Stimulated activated CD4-positive, alpha-beta T cell treated with anti-CD3 and anti-CD28 coated beads, Interleukin-4, amount 100 ng/mL, for 1 hour (primary cell): ENCODE measurements around the gene PCDHB12.
"Not testable (repeated sequence)": the region's sequence is repeated elsewhere in the genome, so short reads cannot be mapped to it uniquely, and the experiment has no call there.

Experiments
- DNase-seq: peaks from one replicate; pipeline ENCODE4 v3.0.0-alpha.2; 2020

PCDHB12 gene

GRCh38 chr5:141208478-141208877 lies at the start of gene PCDHB12:
PCDHB12 (plus strand) TSS chr5:141208719; CDS start chr5:141208908, 189 bp downstream.
- DNase-seq: no peak

GRCh38 chr5:141172381-141173204 lies 35.9 kb upstream of the PCDHB12 start, which contains the start of gene PCDHB7:
PCDHB7 (plus strand) TSS chr5:141172644; CDS start chr5:141172836, 192 bp downstream.
- peak; percentile 14 for DNase-seq

DNA sequence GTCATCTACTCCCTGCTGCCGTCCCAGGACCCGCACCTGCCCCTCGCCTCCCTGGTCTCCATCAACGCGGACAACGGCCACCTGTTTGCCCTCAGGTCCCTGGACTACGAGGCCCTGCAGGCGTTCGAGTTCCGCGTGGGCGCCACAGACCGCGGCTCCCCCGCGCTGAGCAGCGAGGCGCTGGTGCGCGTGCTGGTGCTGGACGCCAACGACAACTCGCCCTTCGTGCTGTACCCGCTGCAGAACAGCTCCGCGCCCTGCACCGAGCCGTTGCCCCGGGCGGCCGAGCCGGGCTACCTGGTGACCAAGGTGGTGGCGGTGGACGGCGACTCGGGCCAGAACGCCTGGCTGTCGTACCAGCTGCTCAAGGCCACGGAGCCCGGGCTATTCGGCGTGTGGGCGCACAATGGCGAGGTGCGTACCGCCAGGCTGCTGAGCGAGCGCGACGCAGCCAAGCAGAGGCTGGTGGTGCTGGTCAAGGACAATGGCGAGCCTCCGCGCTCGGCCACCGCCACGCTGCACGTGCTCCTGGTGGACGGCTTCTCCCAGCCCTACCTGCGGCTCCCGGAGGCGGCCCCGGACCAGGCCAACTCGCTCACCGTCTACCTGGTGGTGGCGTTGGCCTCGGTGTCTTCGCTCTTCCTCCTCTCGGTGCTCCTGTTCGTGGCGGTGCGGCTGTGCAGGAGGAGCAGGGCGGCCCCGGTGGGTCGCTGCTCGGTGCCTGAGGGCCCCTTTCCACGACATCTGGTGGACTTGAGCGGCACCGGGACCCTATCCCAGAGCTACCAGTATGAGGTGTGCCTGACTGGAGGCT lies 34.0 kb upstream of the PCDHB12 start:
- not testable (repeated sequence) for DNase-seq

GRCh38 chr5:141175933-141176332 lies 32.6 kb upstream of the PCDHB12 start:
- no peak for DNase-seq

- not testable (repeated sequence) for DNase-seq
Measured at GRCh38 chr5:141177577-141178191, 30.8 kb upstream of the PCDHB12 start, which contains the start of gene PCDHB8. PCDHB8 (plus strand) TSS chr5:141177790; CDS start chr5:141178035, 245 bp downstream.

- not testable (repeated sequence) for DNase-seq
Measured at GRCh38 chr5:141179371-141179770, 29.1 kb upstream of the PCDHB12 start.

DNA sequence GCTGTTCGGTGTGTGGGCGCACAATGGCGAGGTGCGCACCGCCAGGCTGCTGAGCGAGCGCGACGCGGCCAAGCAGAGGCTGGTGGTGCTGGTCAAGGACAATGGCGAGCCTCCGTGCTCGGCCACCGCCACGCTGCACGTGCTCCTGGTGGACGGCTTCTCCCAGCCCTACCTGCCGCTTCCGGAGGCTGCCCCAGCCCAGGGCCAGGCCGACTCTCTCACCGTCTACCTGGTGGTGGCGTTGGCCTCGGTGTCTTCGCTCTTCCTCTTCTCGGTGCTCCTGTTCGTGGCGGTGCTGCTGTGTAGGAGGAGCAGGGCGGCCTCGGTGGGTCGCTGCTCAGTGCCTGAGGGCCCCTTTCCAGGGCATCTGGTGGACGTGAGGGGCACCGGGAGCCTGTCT lies 28.6 kb upstream of the PCDHB12 start:
- DNase-seq: not testable (repeated sequence)

DNA sequence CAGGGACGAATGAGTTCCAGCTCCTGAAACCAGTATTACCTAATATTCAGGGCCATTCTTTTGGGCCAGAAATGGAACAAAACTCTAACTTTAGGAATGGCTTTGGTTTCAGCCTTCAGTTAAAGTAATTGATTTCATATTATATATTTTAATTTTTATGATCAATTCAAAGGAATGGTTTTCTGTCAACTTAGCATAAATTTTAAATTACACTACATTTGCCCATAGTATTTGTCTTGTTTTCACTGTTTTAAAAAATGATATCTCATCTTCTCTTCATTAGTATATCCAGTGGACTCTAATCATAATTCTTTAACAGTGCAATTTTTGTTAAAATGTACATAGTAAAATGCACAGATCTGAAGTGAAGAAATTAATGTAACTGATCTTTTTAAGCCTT lies 28.2 kb upstream of the PCDHB12 start:
- no peak for DNase-seq

DNA sequence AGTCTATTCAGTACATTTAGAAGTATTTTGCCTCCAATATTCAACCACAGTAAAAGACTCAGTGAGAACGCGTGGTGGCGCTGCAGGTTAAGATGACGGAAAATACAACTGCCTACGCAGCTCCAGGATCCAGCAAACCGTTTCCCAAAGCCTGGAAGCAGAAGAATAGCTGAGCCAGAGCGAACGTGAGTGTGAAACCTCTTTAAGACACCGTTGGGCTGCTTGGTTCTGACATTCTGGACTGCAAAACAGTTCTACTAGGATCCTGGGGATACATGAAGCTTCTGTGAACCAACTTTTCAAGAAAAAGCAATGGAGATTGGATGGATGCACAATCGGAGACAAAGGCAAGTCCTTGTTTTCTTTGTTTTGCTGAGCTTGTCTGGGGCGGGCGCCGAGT lies 26.3 kb upstream of the PCDHB12 start, which contains the start of gene PCDHB16:
PCDHB16 (plus strand) TSS at position 140 of the 400 bp plus-strand sequence; CDS start at position 313, 173 bp downstream.
- no peak for DNase-seq

- DNase-seq: not testable (repeated sequence)
Measured at GRCh38 chr5:141184117-141184855, 24.2 kb upstream of the PCDHB12 start.

- peak; percentile 26 for DNase-seq
Measured at GRCh38 chr5:141186897-141187512, 21.5 kb upstream of the PCDHB12 start, which contains the start of gene PCDHB9. PCDHB9 (plus strand) TSS chr5:141187161; CDS start chr5:141187319, 158 bp downstream.

- not testable (repeated sequence) for DNase-seq
Measured at GRCh38 chr5:141188682-141189081, 19.8 kb upstream of the PCDHB12 start.

DNA sequence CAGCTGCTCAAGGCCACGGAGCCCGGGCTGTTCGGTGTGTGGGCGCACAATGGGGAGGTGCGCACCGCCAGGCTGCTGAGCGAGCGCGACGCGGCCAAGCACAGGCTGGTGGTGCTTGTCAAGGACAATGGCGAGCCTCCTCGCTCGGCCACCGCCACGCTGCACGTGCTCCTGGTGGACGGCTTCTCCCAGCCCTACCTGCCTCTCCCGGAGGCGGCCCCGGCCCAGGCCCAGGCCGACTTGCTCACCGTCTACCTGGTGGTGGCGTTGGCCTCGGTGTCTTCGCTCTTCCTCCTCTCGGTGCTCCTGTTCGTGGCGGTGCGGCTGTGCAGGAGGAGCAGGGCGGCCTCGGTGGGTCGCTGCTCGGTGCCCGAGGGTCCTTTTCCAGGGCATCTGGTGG lies 19.4 kb upstream of the PCDHB12 start:
- DNase-seq: not testable (repeated sequence)

GRCh38 chr5:141192110-141192725 lies 16.3 kb upstream of the PCDHB12 start, which contains the start of gene PCDHB10:
PCDHB10 (plus strand) TSS chr5:141192353; CDS start chr5:141192553, 200 bp downstream.
- peak; percentile 15 for DNase-seq

DNA sequence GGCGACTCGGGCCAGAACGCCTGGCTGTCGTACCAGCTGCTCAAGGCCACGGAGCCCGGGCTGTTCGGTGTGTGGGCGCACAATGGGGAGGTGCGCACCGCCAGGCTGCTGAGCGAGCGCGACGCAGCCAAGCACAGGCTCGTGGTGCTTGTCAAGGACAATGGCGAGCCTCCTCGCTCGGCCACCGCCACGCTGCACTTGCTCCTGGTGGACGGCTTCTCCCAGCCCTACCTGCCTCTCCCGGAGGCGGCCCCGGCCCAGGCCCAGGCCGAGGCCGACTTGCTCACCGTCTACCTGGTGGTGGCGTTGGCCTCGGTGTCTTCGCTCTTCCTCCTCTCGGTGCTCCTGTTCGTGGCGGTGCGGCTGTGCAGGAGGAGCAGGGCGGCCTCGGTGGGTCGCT lies 14.2 kb upstream of the PCDHB12 start:
- DNase-seq: not testable (repeated sequence)

DNA sequence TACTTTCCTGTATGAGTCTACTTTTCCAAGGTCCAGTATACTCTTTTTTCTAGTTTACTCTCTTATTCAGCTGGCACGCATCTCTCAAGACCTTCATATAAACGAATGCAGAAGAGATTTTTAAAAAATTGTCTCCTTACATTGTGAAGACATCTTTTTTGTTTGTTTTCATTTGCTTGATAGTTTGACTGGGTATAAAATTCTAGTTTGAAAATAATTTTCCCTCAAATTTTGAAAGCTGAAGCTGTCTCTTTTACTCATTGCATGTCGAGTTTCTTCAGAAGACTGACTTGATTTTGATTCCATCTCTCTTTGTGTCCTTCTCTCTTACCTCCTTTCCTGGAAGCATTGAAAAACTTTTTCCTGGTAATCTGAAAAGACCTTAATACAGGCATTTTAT lies 12.2 kb upstream of the PCDHB12 start:
- DNase-seq: no peak

- DNase-seq: no peak
Measured at GRCh38 chr5:141199359-141200235, 8.9 kb upstream of the PCDHB12 start, which contains the start of gene PCDHB11. PCDHB11 (plus strand) TSS chr5:141199627; CDS start chr5:141199775, 148 bp downstream.

GRCh38 chr5:141201126-141201525 lies 7.4 kb upstream of the PCDHB12 start:
- DNase-seq: not testable (repeated sequence)

GRCh38 chr5:141201646-141202045 lies 6.9 kb upstream of the PCDHB12 start:
- DNase-seq: not testable (repeated sequence)

DNA sequence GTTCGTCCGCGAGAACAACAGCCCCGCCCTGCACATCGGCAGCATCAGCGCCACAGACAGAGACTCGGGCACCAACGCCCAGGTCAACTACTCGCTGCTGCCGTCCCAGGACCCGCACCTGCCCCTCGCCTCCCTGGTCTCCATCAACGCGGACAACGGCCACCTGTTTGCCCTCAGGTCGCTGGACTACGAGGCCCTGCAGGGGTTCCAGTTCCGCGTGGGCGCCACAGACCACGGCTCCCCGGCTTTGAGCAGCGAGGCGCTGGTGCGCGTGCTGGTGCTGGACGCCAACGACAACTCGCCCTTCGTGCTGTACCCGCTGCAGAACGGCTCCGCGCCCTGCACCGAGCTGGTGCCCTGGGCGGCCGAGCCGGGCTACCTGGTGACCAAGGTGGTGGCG lies 1.8 kb downstream of the PCDHB12 start:
- not testable (repeated sequence) for DNase-seq
